ENCODE measurements around the gene APOF. TPM values are rescaled to one million over a fixed set of nuclear protein-coding genes. Genes with fewer than 3 reads are reported as not detected.

The APOF gene
- total RNA-seq, 1 experiment from 2014 or later: not detected

- no peak overlapping the region for H2BK5ac ChIP-seq (ENCODE audit: insufficient read length, low read length)
- H3K27me3 Mint-ChIP-seq (ENCODE audit: low read depth): peaks cover 2% of the 10 kb centered on the region; the same call in 1 of the 2 replicates
- no CpG with 5 or more reads among the region's 1 CpG for WGBS (ENCODE audit: extremely low coverage, insufficient read length, low lambda C conversion rate)
These were observed 10.9 kb upstream of the APOF start for GRCh38 chr12:56373515-56373914.

More at GRCh38 chr12:56373515-56373914, 10.9 kb upstream of the APOF start:
- no peak overlapping the region for H2BK12ac ChIP-seq (ENCODE audit: insufficient read length, low read depth, low read length)
- no peak overlapping the region for H3K4me2 ChIP-seq (ENCODE audit: insufficient read depth, insufficient read length, low read length)
- H3K56ac ChIP-seq (ENCODE audit: insufficient read length, low read depth, low read length): no peak overlapping the region
- H3K4me1 ChIP-seq (ENCODE audit: insufficient read depth, low read length): no peaks in the 10 kb centered on the region
- no peaks in the 10 kb centered on the region for H3K23me2 ChIP-seq (ENCODE audit: insufficient read length, low read depth, low read length, poor library complexity, severe bottlenecking)
- H3K27ac ChIP-seq (ENCODE audit: insufficient read length, low read depth, low read length): no peak overlapping the region
- no peak for TF ChIP-seq CTCF (conservative IDR thresholded peaks at IDR 0.05)
- no peak overlapping the region for H4K5ac ChIP-seq (ENCODE audit: insufficient read length, low read depth, low read length)
- no peak overlapping the region for H2AFZ ChIP-seq (ENCODE audit: low read length)
- H2BK20ac ChIP-seq (ENCODE audit: low read depth, low read length, poor library complexity, severe bottlenecking): no peak overlapping the region
- H4K20me1 ChIP-seq (ENCODE audit: control insufficient read depth, insufficient read depth, insufficient read length): no peaks in the 10 kb centered on the region
- no peak overlapping the region for H3K27ac Mint-ChIP-seq
- no peaks in the 10 kb centered on the region for H3K79me1 ChIP-seq (ENCODE audit: insufficient read depth, low read depth, low read length, poor library complexity, severe bottlenecking)
- no peak overlapping the region for H3K4me3 Mint-ChIP-seq
- H3K27me3 ChIP-seq (ENCODE audit: insufficient read depth, low read length): no peaks in the 10 kb centered on the region
- no peaks in the 10 kb centered on the region for H3K79me2 ChIP-seq (ENCODE audit: insufficient read depth, low read length)
- no peak overlapping the region for H3K14ac ChIP-seq (ENCODE audit: insufficient read depth, low read length)
- H3K23ac ChIP-seq (ENCODE audit: insufficient read length, low read depth, low read length): no peak overlapping the region
- H2BK15ac ChIP-seq (ENCODE audit: low read depth, low read length): no peak overlapping the region
- H3K9ac ChIP-seq (ENCODE audit: extremely low read depth, insufficient read length, low read length): no peak overlapping the region
- no peak overlapping the region for H4K91ac ChIP-seq (ENCODE audit: insufficient read length, low read depth, low read length)
- no peak overlapping the region for H3K4ac ChIP-seq (ENCODE audit: low read depth, low read length)
- no peak for DNase-seq
- H3K9me3 ChIP-seq (ENCODE audit: control insufficient read depth, low read depth, low read length): no peaks in the 10 kb centered on the region
- H3K18ac ChIP-seq (ENCODE audit: insufficient read length, low read depth, low read length): no peak overlapping the region
- peaks cover 10 to 12% of the 10 kb centered on the region in 2 experiments for H3K9me3 Mint-ChIP-seq
- H3T11ph ChIP-seq (ENCODE audit: low read length): no peak overlapping the region
- H2AK5ac ChIP-seq (ENCODE audit: insufficient read length, low read length): no peak overlapping the region
- peaks cover 0 to 3% (median 0%) of the 10 kb centered on the region in 3 experiments; a peak in 2 of 7 replicates for H3K36me3 Mint-ChIP-seq (ENCODE audit: insufficient read depth in 1 of 3, low read depth in 3 of 3)
- peaks cover 10 to 15% of the 10 kb centered on the region in 2 experiments for H3K4me1 Mint-ChIP-seq
- H2BK120ac ChIP-seq (ENCODE audit: low read depth, low read length, poor library complexity, severe bottlenecking): no peak overlapping the region
- no peak overlapping the region for H4K8ac ChIP-seq (replicated peaks; ENCODE audit: insufficient read length, low read depth, low read length)
